22Rv1 (cell line): Measurements from ENCODE around the gene FBXW5.

Experiments used
- CTCF ChIP-seq: fragments of 450-650 bp; IDR thresholded peaks from 2 replicates; pipeline ENCODE4 v1.5.1; 2017; ENCODE audit warnings: mild to moderate bottlenecking
- ZFX ChIP-seq: fragments of 450-650 bp; IDR thresholded peaks from 2 replicates; pipeline ENCODE4 v1.6.1; 2017; ENCODE audit warnings: antibody characterized with exemption, borderline replicate concordance

GRCh38 chr9:136960938-136961275, 16.4 kb upstream of the FBXW5 start:
- TF ChIP-seq CTCF = no peak
- no peak for TF ChIP-seq ZFX
